ENCODE measurements around the gene BAZ1A.

GRCh38 chr14:34804933-34805332, 70.2 kb downstream of the BAZ1A start:
- TF ChIP-seq POLR2AphosphoS5 (IDR thresholded peaks at IDR 0.05; ENCODE audit: low read depth, low read length) (no peak), REST (IDR thresholded peaks at IDR 0.05; ENCODE audit: insufficient read depth in 1 of 2, low read depth in 2 of 2, low read length in 1 of 2) (no peak), CTCF (IDR thresholded peaks at IDR 0.05) (no peak)

Data from Panc1 (cell line).